H1 (cell line): ENCODE results near the gene TMPRSS4. TPM values are rescaled to one million over a fixed set of nuclear protein-coding genes. Genes with fewer than 3 reads are reported as not detected.

ENCODE experiments used
- EP300 ChIP-seq, 2 experiments: IDR thresholded peaks; 1 replicate in 1 of 2; 2 replicates in 1 of 2; pipeline ENCODE4 v1.6.1; 2011 to 2012; ENCODE audit warnings: low read depth in 2 of 2, low read length in 2 of 2, mild to moderate bottlenecking in 2 of 2, borderline replicate concordance in 1 of 2, inconsistent platforms in 1 of 2, moderate library complexity in 1 of 2
- SIRT6 ChIP-seq: IDR thresholded peaks from one replicate; pipeline ENCODE4 v1.7.1; 2012; ENCODE audit warnings: low read length, inconsistent platforms
- TAF1 ChIP-seq: IDR thresholded peaks from 2 replicates; pipeline ENCODE4 v1.6.1; 2011; ENCODE audit warnings: mild to moderate bottlenecking, low read depth, low read length
- TAF7 ChIP-seq: optimal IDR thresholded peaks from 2 replicates; pipeline ENCODE3; 2011; ENCODE audit warnings: low read depth, mild to moderate bottlenecking, inconsistent platforms, low read length, moderate library complexity, borderline replicate concordance
- ZNF274 ChIP-seq: IDR thresholded peaks from 2 replicates; pipeline ENCODE4 v1.7.0; 2012; ENCODE audit warnings: low read length, borderline replicate concordance; ENCODE audit errors: extremely low read depth
- polyA plus RNA-seq, 7 experiments: library from polyadenylated mRNA; depleted of rRNA in 3 of 7; stranded (reverse) in 5 of 7; unstranded in 2 of 7; fragments of >200 nt in 5 of 7; fragments of 200-250 nt in 2 of 7; gene quantifications; 1 replicate in 5 of 7; 2 replicates in 1 of 7; 4 replicates in 1 of 7; pipeline versions ENCODE4 v1.2.1 to v1.2.3, GENCODE V29; 2011 to 2013; ENCODE audit warnings: missing spikeins in 2 of 7, mixed read lengths in 2 of 7
- total RNA-seq: library from RNA; stranded (reverse); fragmentation: NEBNext Ultra II Directional; extraction: Animal tissue kit (Norgen Biotek cat#: 25700); gene quantifications from 2 replicates; pipeline ENCODE4 v1.2.1, GENCODE V29; 2021
- TF ChIP-seq, protein P1 (sequence below), 3 experiments: IDR thresholded peaks; 1 replicate in 2 of 3; 2 replicates in 1 of 3; pipeline versions ENCODE4 v1.5.1 to v1.6.1; 2011; ENCODE audit warnings: low read length in 3 of 3, mild to moderate bottlenecking in 3 of 3, inconsistent platforms in 2 of 3, low read depth in 1 of 3, moderate library complexity in 1 of 3; ENCODE audit not compliant: insufficient read depth in 1 of 3; ENCODE audit errors: control extremely low read depth in 1 of 3

Gene TMPRSS4
- total and polyA plus RNA-seq, 2 of the 8 experiments (the other 6 are each of a cell fraction or from before 2014, with no cell fraction given) = 0.11 to 0.58 TPM

- TF ChIP-seq ZNF274 (no peak), EP300 (IDR thresholded peaks at IDR 0.05; ENCODE audit: borderline replicate concordance in 1 of 2, low read depth in 2 of 2, low read length in 2 of 2) (no peak), TAF1 (no peak), TAF7 (no peak), SIRT6 (no peak)
- TF ChIP-seq, protein P1, sequence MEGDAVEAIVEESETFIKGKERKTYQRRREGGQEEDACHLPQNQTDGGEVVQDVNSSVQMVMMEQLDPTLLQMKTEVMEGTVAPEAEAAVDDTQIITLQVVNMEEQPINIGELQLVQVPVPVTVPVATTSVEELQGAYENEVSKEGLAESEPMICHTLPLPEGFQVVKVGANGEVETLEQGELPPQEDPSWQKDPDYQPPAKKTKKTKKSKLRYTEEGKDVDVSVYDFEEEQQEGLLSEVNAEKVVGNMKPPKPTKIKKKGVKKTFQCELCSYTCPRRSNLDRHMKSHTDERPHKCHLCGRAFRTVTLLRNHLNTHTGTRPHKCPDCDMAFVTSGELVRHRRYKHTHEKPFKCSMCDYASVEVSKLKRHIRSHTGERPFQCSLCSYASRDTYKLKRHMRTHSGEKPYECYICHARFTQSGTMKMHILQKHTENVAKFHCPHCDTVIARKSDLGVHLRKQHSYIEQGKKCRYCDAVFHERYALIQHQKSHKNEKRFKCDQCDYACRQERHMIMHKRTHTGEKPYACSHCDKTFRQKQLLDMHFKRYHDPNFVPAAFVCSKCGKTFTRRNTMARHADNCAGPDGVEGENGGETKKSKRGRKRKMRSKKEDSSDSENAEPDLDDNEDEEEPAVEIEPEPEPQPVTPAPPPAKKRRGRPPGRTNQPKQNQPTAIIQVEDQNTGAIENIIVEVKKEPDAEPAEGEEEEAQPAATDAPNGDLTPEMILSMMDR (IDR thresholded peaks at IDR 0.05; ENCODE audit: control extremely low read depth in 1 of 3, insufficient read depth in 1 of 3, low read depth in 1 of 3, low read length in 3 of 3) = no peak
Measured at GRCh38 chr11:118047749-118048148, 29.1 kb upstream of the TMPRSS4 start (continued).
